Panc1 (cell line): ENCODE measurements around the gene STAG2. TPM values are rescaled to one million over a fixed set of nuclear protein-coding genes. Genes with fewer than 3 reads are reported as not detected.

Experiments used
- ATAC-seq: fragments of 200-7000 bp; cut with Tn5 transposase; 2 replicates; pipeline ENCODE4 v1.9.1; 2020; ENCODE audit warnings: mild to moderate bottlenecking, moderate library complexity
- BruUV-seq: library from RNA; stranded (reverse); fragments of 400-500 nt; replicated peaks from 2 replicates; lab custom pipeline; 2021; lab: Mats Ljungman, UMichigan
- CTCF ChIA-PET: fragments of 300-600 bp; sonication (Branson Sonifier 250); formaldehyde crosslinking; loops from one replicate; lab custom pipeline; 2022; ENCODE audit warnings: antibody characterized with exemption; lab: Charles Lee
- POLR2A ChIA-PET: fragments of 300-600 bp; sonication (Branson Sonifier 250); formaldehyde crosslinking; loops from one replicate; lab custom pipeline; 2022; ENCODE audit warnings: antibody characterized with exemption; lab: Charles Lee
- DNase-seq: peaks from one replicate; pipeline ENCODE4 v3.0.0-alpha.2; 2010; ENCODE audit warnings: low read depth, low spot score
- H3K27ac ChIP-seq: 2 replicates; pipeline ENCODE4 v1.5.1; 2011; ENCODE audit warnings: mild to moderate bottlenecking, low read length, inconsistent platforms
- H3K27me3 ChIP-seq: fragments of 200-500 bp; sonication (Bioruptor generic); 2 replicates; pipeline ENCODE4 v1.6.0; 2014; ENCODE audit warnings: low read length, inconsistent platforms; ENCODE audit not compliant: control insufficient read depth, insufficient read depth
- H3K36me3 ChIP-seq: fragments of 200-500 bp; sonication (Bioruptor generic); 2 replicates; pipeline ENCODE4 v1.5.1; 2014; ENCODE audit warnings: inconsistent platforms, mild to moderate bottlenecking, low read length, moderate library complexity; ENCODE audit not compliant: control insufficient read depth, insufficient read depth
- H3K4me1 ChIP-seq: 2 replicates; pipeline ENCODE4 v1.5.1; 2011; ENCODE audit warnings: inconsistent platforms, mild to moderate bottlenecking, low read length, moderate library complexity; ENCODE audit not compliant: control insufficient read depth, insufficient read depth
- H3K4me3 ChIP-seq, 2 experiments: 2 replicates each; pipeline ENCODE4 v1.5.1; 2011 to 2012; ENCODE audit warnings: low read depth in 2 of 2, low read length in 2 of 2, mild to moderate bottlenecking in 2 of 2, inconsistent platforms in 1 of 2, moderate library complexity in 1 of 2
- H3K9me3 ChIP-seq: fragments of 200-500 bp; sonication (Bioruptor generic); 2 replicates; pipeline ENCODE4 v1.5.1; 2014; ENCODE audit warnings: low read depth, mild to moderate bottlenecking, inconsistent platforms, low read length, moderate library complexity; ENCODE audit not compliant: control insufficient read depth, insufficient read depth
- POLR2AphosphoS5 ChIP-seq: IDR thresholded peaks from 2 replicates; pipeline ENCODE4 v1.6.1; 2012; ENCODE audit warnings: mild to moderate bottlenecking, low read depth, low read length, moderate library complexity
- REST ChIP-seq, 2 experiments: IDR thresholded peaks; 2 replicates each; pipeline ENCODE4 v1.6.1; 2011 to 2012; ENCODE audit warnings: low read depth in 2 of 2, control low read depth in 1 of 2, low read length in 1 of 2, mild to moderate bottlenecking in 1 of 2, moderate library complexity in 1 of 2; ENCODE audit not compliant: insufficient read depth in 1 of 2
- SIN3A ChIP-seq: IDR thresholded peaks from 2 replicates; pipeline ENCODE4 v1.6.1; 2012; ENCODE audit warnings: low read depth, mild to moderate bottlenecking, low read length, moderate library complexity, borderline replicate concordance; ENCODE audit not compliant: insufficient read depth
- TCF7L2 ChIP-seq: IDR thresholded peaks from 2 replicates; pipeline ENCODE4 v1.6.1; 2011; ENCODE audit warnings: mild to moderate bottlenecking, low read depth, low read length, inconsistent platforms
- in situ Hi-C: cut with HindIII; loops from 2 replicates; pipeline ENCODE4 v1.10.0; 2016; ENCODE audit warnings: low sequenced_read_pairs, low pct_unique_long_range_greater_than_20kb
- intact Hi-C: fragments of 100-400 bp; cut with micrococcal nuclease; formaldehyde crosslinking; loops from one replicate; pipeline ENCODE4 v1.10.0; 2022; ENCODE audit not compliant: unreplicated experiment
- total RNA-seq: library from RNA; stranded (reverse); gene quantifications from one replicate; pipeline ENCODE4 v1.2.1, GENCODE V29; 2021; ENCODE audit not compliant: unreplicated experiment
- TF ChIP-seq, protein P1 (sequence below): fragments of 450-650 bp; IDR thresholded peaks from 2 replicates; pipeline ENCODE4 v1.5.1; 2017; ENCODE audit warnings: mild to moderate bottlenecking

STAG2 gene
- total RNA-seq, 1 experiment from 2014 or later: 94.5 TPM

DNA sequence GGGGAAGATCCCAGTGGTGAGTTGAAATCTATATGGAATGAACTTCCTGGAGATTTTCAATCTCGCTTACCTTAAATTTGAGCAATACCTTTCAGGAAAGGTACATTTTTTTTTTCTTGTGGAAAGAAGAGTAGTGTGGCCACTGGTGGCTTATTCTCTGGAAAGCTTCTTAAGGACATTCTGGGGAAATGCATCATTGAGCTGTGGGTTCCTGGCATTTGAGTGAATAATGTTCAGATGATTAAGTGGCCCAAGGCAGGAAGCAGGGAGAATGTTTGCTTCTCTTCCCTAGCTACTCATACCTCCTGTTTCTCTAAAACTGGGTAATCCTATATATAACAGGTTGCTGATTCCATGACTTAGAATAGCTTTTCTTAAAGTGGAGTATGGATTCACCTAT lies 31.8 kb downstream of the STAG2 start:
- DNase-seq: no peak
- peak; percentile 55; the same call in 1 of the 2 replicates for ATAC-seq
- in situ Hi-C loops: no loop called here
- no TSS peak for BruUV-seq
- Histone ChIP-seq H3K27me3 (no peaks in the 10 kb centered on the region), H3K4me3 (no peak overlapping the region), H3K4me1 (peaks cover 19% of the 10 kb centered on the region), H3K36me3 (no peaks in the 10 kb centered on the region), H3K9me3 (no peaks in the 10 kb centered on the region), H3K27ac (no peak overlapping the region)
- TF ChIP-seq REST (IDR thresholded peaks at IDR 0.05; ENCODE audit: insufficient read depth in 1 of 2, low read depth in 2 of 2, low read length in 1 of 2) (no peak), POLR2AphosphoS5 (no peak), TCF7L2 (no peak), SIN3A (no peak)
- TF ChIP-seq, protein P1, sequence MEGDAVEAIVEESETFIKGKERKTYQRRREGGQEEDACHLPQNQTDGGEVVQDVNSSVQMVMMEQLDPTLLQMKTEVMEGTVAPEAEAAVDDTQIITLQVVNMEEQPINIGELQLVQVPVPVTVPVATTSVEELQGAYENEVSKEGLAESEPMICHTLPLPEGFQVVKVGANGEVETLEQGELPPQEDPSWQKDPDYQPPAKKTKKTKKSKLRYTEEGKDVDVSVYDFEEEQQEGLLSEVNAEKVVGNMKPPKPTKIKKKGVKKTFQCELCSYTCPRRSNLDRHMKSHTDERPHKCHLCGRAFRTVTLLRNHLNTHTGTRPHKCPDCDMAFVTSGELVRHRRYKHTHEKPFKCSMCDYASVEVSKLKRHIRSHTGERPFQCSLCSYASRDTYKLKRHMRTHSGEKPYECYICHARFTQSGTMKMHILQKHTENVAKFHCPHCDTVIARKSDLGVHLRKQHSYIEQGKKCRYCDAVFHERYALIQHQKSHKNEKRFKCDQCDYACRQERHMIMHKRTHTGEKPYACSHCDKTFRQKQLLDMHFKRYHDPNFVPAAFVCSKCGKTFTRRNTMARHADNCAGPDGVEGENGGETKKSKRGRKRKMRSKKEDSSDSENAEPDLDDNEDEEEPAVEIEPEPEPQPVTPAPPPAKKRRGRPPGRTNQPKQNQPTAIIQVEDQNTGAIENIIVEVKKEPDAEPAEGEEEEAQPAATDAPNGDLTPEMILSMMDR: no peak
- intact Hi-C loops: no loop called here
- POLR2A ChIA-PET: interaction anchor here (0.6 kb wide), 1 partner anchor 10 kb away, joined by 20 read pairs; no protein-coding TSS in a partner anchor
- CTCF ChIA-PET: no interaction called here

DNA sequence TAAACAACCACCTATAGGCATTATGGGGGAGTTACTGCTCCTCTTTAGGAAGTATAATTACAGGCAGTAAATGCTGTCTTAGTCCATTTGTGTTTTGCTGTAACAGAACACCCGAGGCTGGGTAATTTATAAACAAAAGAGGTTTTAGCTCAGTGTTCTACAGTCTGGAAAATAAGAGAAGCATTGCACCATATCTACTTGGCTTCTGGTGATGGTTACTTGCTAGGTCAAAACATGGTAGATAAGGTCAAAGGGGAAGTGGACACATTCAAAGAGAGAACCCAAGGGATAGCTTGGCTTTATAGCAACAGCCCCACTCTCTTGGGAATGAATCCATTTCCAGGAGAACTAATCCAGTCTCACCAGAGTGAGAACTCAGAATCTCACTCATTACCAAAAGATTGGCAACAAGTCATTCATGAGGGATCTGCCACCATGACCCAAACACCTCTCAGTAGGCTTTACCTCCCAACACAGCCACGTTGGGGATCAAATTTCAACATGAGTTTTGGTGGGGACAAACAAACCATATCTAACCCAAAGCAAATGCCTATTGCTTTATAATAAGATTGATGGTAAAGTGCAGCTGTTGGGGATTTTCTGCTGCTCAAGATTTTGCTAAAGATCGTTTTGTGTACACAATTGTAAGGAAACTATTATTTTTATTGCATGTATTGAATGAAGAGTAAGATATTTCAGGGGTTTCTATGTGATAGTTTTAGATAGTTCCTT lies 32.6 kb downstream of the STAG2 start:
- H3K9me3 ChIP-seq: no peaks in the 10 kb centered on the region
- no peak for ATAC-seq
- no peak overlapping the region for H3K4me3 ChIP-seq
- POLR2A ChIA-PET: interaction anchor here (0.5 kb wide), 1 partner anchor 15 kb away, joined by 3 read pairs; no protein-coding TSS in a partner anchor
- CTCF ChIA-PET: no interaction called here
- no peaks in the 10 kb centered on the region for H3K36me3 ChIP-seq
- peaks cover 11% of the 10 kb centered on the region for H3K4me1 ChIP-seq
- no peaks in the 10 kb centered on the region for H3K27me3 ChIP-seq
- TF ChIP-seq SIN3A (no peak), TCF7L2 (no peak), REST (IDR thresholded peaks at IDR 0.05; ENCODE audit: insufficient read depth in 1 of 2, low read depth in 2 of 2, low read length in 1 of 2) (no peak), POLR2AphosphoS5 (no peak)
- TF ChIP-seq, protein P1: no peak
- no peak overlapping the region for H3K27ac ChIP-seq
- in situ Hi-C loops (no loop called here), intact Hi-C loops (no loop called here)
- no peak for DNase-seq
- no TSS peak for BruUV-seq
